ENCODE results near the gene C16orf74.

Gene C16orf74

DNA sequence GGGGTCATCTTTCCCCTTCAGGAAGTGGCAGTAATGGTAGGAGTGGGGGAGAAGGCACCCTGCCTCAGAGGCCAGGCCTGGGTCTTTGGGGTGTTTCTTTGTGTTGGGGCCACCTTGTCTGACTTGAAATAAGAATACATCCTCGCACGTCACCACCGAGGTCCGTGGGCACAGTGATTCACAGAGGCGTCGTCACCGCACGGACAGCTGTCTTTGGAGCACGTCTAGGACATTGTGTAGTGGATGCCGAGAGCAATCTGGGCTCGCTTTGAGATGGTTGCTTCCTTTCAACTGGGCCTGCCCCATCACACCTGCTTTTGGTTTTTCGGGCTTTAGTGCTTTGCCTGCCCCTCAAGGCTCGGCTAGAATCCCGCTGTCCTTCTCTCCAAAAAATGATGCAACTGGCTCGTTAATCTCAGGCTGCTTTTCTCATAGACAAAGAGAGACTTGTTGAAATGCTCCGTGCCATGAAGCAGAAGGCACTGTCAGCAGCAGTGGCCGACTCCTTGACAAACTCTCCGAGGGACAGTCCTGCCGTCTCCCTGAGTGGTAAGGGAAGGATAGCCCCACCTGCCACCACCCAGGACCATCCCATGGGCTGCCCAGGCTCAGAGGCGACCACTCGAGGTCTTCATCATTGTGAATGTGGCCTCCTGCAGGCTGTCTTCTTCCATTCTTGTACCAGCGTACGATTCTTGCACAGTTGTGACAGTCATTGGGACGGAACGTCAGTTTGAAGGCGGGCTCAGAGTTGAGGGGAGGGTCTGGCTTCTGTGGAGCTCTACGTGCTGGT, 86.1 kb downstream of the C16orf74 start:
- no peak overlapping the region for H3K27ac ChIP-seq (ENCODE audit: low read depth, low read length)
- no peaks in the 10 kb centered on the region for H3K4me1 ChIP-seq (ENCODE audit: control insufficient read depth, low read length)
- H3K9me3 ChIP-seq (ENCODE audit: control insufficient read depth, insufficient read depth, low read length), result no peaks in the 10 kb centered on the region
- peaks cover 3% of the 10 kb centered on the region; the same call in 1 of the 2 replicates for H4K20me1 ChIP-seq (ENCODE audit: control insufficient read depth, insufficient read depth, low read depth, low read length)
- no peaks in the 10 kb centered on the region for H3K9me2 ChIP-seq (replicated peaks; ENCODE audit: control insufficient read depth, low read length)
- peaks cover 89% of the 10 kb centered on the region for H3K36me3 ChIP-seq (ENCODE audit: control insufficient read depth, low read length)
- H3F3A ChIP-seq (ENCODE audit: control insufficient read depth, insufficient read depth), result no peaks in the 10 kb centered on the region
- no peaks in the 10 kb centered on the region for H3K79me2 ChIP-seq (ENCODE audit: control insufficient read depth, low read length)
- TF ChIP-seq EZH2phosphoT487 (IDR thresholded peaks at IDR 0.05; ENCODE audit: borderline replicate concordance, low read length) (no peak), CTCF (IDR thresholded peaks at IDR 0.05; ENCODE audit: low read depth, low read length, poor library complexity, severe bottlenecking) (no peak)
- H3K27me3 ChIP-seq (ENCODE audit: control insufficient read depth, low read length), result no peaks in the 10 kb centered on the region
- H3K4me2 ChIP-seq (ENCODE audit: low read length), result no peak overlapping the region
- no peak overlapping the region for H3K4me3 ChIP-seq (ENCODE audit: low read length)

DNA sequence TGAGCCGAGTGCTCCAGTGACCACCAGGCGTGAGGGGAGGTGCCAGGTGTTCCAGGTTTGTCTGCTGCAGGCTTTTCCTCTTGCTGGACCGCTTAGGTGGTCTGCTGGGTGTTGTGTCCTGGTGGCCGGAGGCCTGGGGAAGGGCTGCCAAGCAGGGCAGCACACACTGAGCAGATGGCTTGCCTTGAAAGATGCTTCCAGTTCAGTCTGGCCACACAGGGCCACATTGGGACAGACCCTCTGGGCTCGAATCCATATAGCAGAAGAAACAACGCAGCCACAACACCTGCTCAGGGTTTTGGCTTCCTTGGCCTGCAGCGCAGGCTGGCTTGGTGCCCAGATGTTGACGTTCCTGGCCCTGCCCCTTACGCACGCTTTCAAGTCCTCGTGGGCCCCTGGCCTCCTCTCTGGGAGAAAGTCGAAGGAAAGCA, 87.0 kb downstream of the C16orf74 start:
- Histone ChIP-seq H3K4me1 (ENCODE audit: control insufficient read depth, low read length) (no peaks in the 10 kb centered on the region), H3K9me2 (replicated peaks; ENCODE audit: control insufficient read depth, low read length) (no peaks in the 10 kb centered on the region), H3K27ac (ENCODE audit: low read depth, low read length) (no peak overlapping the region), H3K4me3 (ENCODE audit: low read length) (no peak overlapping the region), H3K27me3 (ENCODE audit: control insufficient read depth, low read length) (no peaks in the 10 kb centered on the region), H3K4me2 (ENCODE audit: low read length) (no peak overlapping the region), H3K79me2 (ENCODE audit: control insufficient read depth, low read length) (no peaks in the 10 kb centered on the region), H3K36me3 (ENCODE audit: control insufficient read depth, low read length) (peaks cover 89% of the 10 kb centered on the region), H3K9me3 (ENCODE audit: control insufficient read depth, insufficient read depth, low read length) (no peaks in the 10 kb centered on the region), H3F3A (ENCODE audit: control insufficient read depth, insufficient read depth) (no peaks in the 10 kb centered on the region), H4K20me1 (ENCODE audit: control insufficient read depth, insufficient read depth, low read depth, low read length) (peaks cover 3% of the 10 kb centered on the region; the same call in 1 of the 2 replicates)
- no peak for TF ChIP-seq CTCF (IDR thresholded peaks at IDR 0.05; ENCODE audit: low read depth, low read length, poor library complexity, severe bottlenecking)
- TF ChIP-seq EZH2phosphoT487 (IDR thresholded peaks at IDR 0.05; ENCODE audit: borderline replicate concordance, low read length), result no peak

DNA sequence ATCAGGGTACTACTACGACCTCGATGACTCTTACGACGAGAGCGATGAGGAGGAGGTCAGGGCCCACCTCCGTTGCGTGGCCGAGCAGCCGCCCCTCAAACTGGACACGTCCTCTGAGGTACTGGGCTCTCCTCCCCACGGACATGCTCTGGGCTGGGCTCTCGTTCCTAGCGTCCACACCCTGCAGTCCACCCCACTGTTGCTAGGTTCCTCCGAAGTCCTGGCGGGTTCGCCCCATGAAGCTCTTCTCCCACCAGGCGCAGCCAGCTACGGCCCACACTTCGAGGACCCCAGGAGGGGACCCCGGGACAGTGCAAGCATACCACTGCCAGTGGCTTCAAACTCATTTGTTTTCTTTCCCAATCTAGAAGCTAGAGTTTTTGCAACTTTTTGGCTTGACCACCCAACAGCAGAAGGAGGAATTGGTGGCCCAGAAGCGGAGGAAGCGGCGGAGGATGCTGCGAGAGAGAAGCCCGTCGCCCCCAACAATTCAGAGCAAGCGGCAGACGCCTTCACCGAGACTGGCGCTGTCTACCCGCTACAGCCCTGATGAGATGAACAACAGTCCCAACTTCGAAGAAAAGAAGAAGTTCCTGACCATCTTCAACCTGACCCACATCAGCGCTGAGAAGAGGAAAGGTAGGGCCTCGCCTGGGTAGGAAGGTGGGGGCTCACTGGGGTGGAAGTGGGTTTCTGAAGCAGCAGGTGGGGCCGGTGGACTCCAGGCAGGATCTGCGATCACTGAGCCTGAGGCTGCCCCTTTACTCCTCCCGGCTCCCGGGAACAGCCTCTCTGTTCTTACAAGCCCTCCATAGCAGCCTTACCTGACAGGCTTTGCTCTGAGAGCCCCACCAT, 87.7 kb downstream of the C16orf74 start:
- no peak overlapping the region for H3K4me3 ChIP-seq (ENCODE audit: low read length)
- no peaks in the 10 kb centered on the region for H3K79me2 ChIP-seq (ENCODE audit: control insufficient read depth, low read length)
- H3K4me1 ChIP-seq (ENCODE audit: control insufficient read depth, low read length), result no peaks in the 10 kb centered on the region
- H3K9me3 ChIP-seq (ENCODE audit: control insufficient read depth, insufficient read depth, low read length), result no peaks in the 10 kb centered on the region
- H3K9me2 ChIP-seq (replicated peaks; ENCODE audit: control insufficient read depth, low read length), result no peaks in the 10 kb centered on the region
- H3K36me3 ChIP-seq (ENCODE audit: control insufficient read depth, low read length), result peaks cover 89% of the 10 kb centered on the region
- TF ChIP-seq CTCF (IDR thresholded peaks at IDR 0.05; ENCODE audit: low read depth, low read length, poor library complexity, severe bottlenecking) (no peak), EZH2phosphoT487 (IDR thresholded peaks at IDR 0.05; ENCODE audit: borderline replicate concordance, low read length) (no peak)
- H4K20me1 ChIP-seq (ENCODE audit: control insufficient read depth, insufficient read depth, low read depth, low read length), result peaks cover 3% of the 10 kb centered on the region; the same call in 1 of the 2 replicates
- no peaks in the 10 kb centered on the region for H3F3A ChIP-seq (ENCODE audit: control insufficient read depth, insufficient read depth)
- no peaks in the 10 kb centered on the region for H3K27me3 ChIP-seq (ENCODE audit: control insufficient read depth, low read length)
- no peak overlapping the region for H3K4me2 ChIP-seq (ENCODE audit: low read length)
- H3K27ac ChIP-seq (ENCODE audit: low read depth, low read length), result no peak overlapping the region
